ENCODE results near the gene CEMIP.

DNA sequence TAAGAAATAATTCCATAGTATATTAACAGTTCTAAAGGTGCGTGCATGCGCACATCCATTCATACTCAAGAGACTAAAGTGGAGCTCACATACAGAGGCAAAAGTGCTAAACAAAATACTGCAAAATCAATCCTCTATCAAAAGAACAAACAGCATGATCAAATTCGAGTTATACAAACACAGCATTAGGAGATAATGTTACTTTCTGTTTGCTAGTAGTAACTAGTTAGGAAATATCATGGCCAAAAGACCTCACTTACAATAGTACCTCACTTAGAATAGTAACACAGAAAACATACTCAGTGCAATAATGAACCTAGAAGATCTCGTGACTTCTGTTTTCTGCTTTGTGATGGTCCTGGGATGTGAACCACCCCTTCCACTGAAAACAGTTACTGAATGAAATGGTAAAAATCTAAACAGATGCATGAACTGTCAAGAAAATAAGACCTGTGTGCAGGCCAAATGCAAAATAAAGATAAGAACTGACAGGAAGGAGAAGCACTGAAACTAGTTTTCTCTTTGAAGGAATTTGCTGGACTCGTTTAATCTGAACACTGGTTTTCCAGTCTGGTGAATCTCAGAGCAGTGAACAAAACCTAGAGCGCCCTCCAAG is 20.9 kb upstream of the CEMIP start:
- TF ChIP-seq CTCF (IDR thresholded peaks at IDR 0.05; ENCODE audit: insufficient read depth, low read depth, low read length), result no peak
- no peak for TF ChIP-seq EZH2 (IDR thresholded peaks at IDR 0.05; ENCODE audit: insufficient read depth, low read length)
